ENCODE data around the gene AGR2.

GRCh38 chr7:16811551-16811950 lies 6.8 kb upstream of the AGR2 start:
- no peak for TF ChIP-seq POLR2A (IDR thresholded peaks at IDR 0.05)
- no peak for TF ChIP-seq CTCF (IDR thresholded peaks at IDR 0.05)

Data from tibial nerve (tissue), 3 donors.